ENCODE measurements around the gene RAB29.

GRCh38 chr1:205802060-205802459, 26.8 kb upstream of the RAB29 start:
- TF ChIP-seq REST (IDR thresholded peaks at IDR 0.05; ENCODE audit: low read depth, low read length) (no peak), CTCF (IDR thresholded peaks at IDR 0.05) (no peak), USF2 (IDR thresholded peaks at IDR 0.05; ENCODE audit: borderline replicate concordance, low read depth, low read length) (no peak), FOXJ3 (CRISPR knock-in tag; IDR thresholded peaks at IDR 0.05) (no peak)
